Femur (tissue), 1 donor: Measurements from ENCODE around the gene NXPH3.

ENCODE experiments used
- DNase-seq: peaks from one replicate; pipeline ENCODE4 v3.0.0-alpha.2; 2017

Gene NXPH3

DNA sequence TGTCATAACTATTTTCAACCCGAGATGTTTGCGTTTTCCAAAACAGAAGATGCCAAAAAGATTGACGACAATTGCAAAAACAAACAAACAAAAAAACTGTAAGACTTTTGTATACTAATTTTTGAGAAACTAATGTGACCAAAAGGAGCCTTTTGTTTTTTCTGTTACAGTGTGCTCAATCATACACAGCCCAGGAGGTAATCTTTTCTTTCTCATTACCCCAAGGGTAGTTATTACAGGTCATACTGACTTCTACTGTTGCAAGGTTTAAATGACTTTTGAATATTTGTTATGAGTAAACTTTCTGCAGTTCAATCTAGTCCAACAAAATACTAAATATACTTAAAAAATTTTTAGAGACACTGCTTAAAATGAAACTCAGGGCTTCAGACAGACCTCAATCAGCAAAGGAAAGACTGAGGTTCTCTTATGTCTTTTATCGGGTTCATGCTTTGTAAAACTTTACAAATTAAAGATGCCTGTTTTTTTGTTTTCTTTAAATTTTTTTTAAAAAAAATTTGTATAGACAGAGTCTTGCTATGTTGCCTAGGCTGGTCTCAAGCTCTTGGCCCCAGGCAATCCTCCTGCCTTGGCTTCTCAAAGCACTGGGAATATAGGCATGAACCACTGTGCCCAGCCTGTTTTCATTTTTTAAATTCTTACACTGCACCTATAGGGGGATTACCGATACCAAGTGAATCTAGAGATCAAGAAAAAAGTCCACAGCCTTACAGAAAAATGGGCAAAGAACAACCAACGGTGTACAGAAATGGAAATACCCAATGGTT is 54.6 kb downstream of the NXPH3 start:
- DNase-seq: no peak

DNA sequence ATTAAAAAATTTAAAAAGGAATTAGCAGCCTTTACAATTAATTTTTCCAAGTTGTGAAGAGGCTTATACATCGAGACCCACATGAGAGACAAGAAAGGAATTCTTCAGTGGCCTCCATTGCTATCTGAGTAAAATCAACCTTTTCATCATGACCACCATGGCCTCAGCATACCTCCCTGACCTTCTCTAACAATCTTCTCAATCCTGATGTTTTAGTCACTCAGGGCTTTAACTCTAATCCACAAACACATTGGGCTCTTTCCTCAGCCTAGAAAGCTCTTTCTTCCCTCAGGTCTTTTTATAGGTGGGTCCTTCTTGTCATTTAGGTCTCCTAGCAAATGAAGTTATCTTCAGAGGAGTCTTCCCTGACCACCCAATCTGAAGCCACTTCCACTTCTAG is 55.8 kb downstream of the NXPH3 start:
- DNase-seq: no peak
